GM21529 (cell line): ENCODE measurements around the gene SERP2.
"Not testable (repeated sequence)": the region's sequence is repeated elsewhere in the genome, so short reads cannot be mapped to it uniquely, and the experiment has no call there.

Experiments
- ATAC-seq: cut with Tn5 transposase; IDR thresholded peaks from one replicate; pipeline ENCODE4 v1.9.1; 2021; ENCODE audit not compliant: unreplicated experiment

Gene SERP2

DNA sequence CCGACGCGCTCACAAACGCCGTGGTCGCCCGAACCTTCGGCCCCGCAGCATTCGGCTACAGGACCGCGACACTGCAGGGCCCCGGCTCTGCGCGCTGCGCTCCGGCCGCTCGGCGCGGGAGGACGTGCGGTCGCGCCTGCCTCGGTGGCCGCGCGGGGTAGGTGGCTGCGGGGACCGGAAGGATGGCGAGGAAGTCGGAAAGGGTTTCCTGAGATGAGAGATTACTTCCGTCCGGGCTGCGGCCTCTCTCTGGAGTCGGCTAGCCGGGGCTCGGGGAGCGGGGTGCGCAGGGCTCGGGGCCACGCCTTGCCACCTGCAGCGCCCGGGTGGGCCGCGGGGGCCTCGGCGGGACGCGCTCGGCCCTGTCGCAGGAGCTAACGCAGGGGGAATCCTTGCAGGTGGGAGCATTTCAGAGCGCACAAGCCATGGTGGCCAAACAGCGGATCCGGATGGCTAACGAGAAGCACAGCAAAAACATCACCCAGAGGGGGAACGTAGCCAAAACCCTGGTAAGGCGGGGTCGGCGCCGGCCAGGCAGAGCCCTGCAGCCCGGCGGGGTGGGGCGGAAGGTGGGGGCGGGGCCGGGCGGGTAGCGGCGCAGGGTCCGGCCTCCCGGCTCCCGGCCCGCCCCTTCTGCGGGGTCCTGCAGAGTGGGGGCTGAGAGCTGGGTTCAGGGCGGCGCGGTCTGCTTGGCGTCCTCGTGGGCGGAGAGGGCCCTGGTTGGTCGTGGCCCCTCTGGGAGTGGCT is at the start of gene SERP2:
TSS of gene SERP2 (plus strand) at position 224 of the 747 bp plus-strand sequence. CDS start at position 426, 202 bp downstream.
- no peak for ATAC-seq

DNA sequence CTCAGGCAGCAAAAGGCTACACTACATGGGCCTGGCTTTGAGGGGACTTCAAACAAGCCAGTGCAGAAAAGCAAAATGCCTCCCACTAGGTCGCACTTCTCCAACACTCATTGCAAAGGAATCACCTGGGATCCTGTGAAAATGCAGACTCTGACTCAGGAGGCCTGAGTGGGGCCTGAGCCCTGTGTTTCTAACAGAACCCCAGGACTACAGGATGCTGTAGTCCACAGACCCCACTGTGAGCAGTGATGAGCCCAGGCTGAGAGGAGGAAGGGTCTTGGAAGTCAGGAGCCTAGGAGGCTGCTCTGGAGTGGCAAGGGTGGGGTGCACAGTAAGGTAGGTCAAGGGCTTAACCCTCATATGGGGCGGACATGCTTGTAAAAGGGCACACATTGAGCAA is 46.7 kb upstream of the SERP2 start:
- ATAC-seq, result no peak

GRCh38 chr13:44329041-44329440 is 44.6 kb upstream of the SERP2 start:
- not testable (repeated sequence) for ATAC-seq

DNA sequence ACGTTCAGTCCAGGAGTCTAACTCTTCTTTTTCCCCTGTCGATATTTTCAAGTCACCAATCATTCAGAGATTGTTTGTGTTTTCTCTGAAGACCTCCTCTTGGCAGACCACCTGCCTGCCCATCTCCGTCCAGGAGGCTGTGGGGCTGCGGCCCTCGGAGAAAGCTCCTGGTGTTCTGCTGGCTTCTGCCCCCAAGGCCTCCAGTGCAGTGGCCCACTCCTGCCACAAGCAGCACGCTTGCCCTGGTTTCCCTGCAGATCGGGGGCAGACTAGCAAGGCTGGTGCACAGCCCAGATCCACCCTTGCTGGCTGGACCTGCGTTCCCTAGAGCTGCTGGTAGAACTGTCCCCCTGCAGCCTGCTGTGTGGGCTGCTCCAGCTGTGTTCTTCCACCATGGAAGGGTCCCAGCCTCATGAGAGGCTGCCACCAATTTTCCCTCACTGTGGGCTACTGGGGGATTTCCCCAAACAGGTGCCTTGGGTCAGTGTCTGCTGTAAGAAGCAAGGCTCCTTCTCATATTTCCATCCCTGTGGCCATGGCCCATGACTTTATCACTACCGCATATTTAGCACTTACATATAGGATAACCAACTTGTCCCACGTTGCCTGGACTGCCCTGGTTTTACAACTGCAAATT is 43.6 kb upstream of the SERP2 start:
- ATAC-seq, result no peak

DNA sequence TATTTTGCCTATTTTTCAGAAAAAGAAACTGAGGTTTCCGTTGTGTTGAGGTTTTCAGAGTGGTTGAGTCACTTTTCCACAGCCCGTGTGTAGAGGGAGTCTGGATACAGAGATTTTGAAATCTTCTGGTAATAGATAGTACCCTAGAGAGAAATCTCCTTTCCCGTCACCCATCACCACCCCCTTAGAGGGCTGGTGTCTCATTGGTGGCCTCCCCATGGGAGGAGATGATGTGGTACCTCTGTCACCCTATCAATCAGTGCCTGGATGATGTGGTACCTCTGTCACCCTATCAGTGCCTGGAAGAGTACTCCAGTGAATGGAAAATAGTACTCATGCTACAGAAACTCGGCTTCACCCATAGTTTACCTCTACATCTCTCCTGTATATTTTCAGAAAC is 42.2 kb upstream of the SERP2 start:
- ATAC-seq, result no peak

- ATAC-seq, result no peak
These were observed 41.4 kb upstream of the SERP2 start for GRCh38 chr13:44331912-44332851.

GRCh38 chr13:44333950-44334655 is 39.5 kb upstream of the SERP2 start:
- ATAC-seq, result no peak

GRCh38 chr13:44334751-44335150 is 38.9 kb upstream of the SERP2 start:
- no peak for ATAC-seq

GRCh38 chr13:44336934-44337333 is 36.7 kb upstream of the SERP2 start:
- ATAC-seq, result no peak

GRCh38 chr13:44337581-44337980 is 36.0 kb upstream of the SERP2 start:
- no peak for ATAC-seq

GRCh38 chr13:44340508-44340907 is 33.1 kb upstream of the SERP2 start:
- no peak for ATAC-seq

GRCh38 chr13:44342741-44343140 is 30.9 kb upstream of the SERP2 start:
- ATAC-seq, result no peak

GRCh38 chr13:44346534-44346933 is 27.1 kb upstream of the SERP2 start:
- no peak for ATAC-seq

DNA sequence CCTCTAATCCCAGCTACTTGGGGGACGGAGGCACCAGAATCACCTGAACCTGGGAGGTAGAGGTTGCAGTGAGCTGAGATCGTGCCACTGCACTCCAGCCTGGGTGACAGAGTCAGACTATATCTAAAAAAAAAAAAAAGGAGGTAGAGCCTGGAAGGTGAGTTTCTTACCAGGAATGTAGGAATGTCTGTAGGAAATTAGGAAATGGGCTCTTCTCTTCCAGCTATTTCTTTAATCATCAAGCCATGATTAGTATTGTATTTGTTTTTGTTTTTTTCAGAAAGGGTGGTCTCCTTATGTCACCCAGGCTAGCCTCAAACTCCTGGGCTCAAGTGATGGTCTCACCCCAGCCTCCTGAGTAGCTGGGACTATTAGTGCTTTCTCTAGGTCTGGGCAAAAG is 26.3 kb upstream of the SERP2 start:
- no peak for ATAC-seq

DNA sequence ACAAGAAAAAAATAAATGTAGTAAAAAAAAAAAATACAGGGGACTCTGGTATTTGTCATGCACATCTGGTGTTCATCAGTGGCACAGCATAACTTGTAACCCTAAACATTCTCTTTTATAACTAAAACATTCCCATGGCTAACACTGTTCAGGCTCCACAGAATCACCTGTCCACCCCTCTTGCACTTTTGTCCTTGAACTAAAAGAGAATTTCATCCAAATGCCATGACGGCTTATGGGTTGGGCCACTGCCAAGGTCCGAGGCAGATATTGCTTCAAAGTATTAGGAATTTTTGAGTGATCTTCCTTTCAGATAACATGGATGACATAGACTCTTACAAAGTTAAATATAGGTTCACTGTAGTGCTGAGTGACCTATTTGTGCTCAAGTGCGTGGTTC is 25.7 kb upstream of the SERP2 start:
- no peak for ATAC-seq

GRCh38 chr13:44350775-44351504 is 22.7 kb upstream of the SERP2 start:
- ATAC-seq, result no peak

- ATAC-seq, result no peak
These were observed 22.1 kb upstream of the SERP2 start for GRCh38 chr13:44351505-44351854.

DNA sequence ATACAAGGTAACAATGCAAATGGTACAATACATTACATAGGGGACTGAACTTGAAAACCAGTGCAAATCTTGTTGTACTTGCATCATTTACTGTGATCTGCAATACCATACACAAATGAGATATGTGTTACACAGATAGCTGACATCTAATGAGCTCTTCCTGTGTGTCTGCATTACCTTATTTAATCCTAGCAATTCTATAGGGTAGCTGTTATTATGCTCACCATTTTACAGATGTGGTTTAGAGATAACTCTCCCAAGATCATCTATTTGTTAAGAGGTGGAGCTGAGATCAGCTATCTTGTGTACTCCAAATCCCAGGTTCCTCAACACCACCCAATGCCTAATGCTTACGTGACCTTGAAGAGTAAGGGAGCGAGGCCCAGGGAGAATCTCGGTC is 21.4 kb upstream of the SERP2 start:
- ATAC-seq, result no peak

- no peak for ATAC-seq
These were observed 21.0 kb upstream of the SERP2 start for GRCh38 chr13:44352671-44353070.

DNA sequence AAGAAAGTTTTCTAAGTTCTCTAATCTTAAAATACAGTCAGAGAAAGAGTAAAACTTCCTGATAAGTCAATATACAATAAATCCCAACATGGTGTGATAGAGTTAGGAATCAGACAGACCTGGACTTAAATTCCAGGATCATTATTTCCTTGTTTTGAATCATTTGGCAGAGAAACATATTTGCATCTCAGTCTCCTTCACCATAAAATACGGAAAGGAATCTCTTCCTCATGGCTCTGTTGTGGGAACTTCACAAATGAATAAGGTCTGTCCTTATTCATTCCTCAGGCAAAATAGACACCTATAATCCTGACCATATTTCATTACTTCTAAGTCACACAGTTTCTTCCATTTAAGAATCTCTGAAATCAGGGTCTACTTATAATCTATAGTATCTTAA is 19.3 kb upstream of the SERP2 start:
- ATAC-seq, result no peak
